Endothelial cell of umbilical vein (primary cell): ENCODE measurements around the gene TTC13. TPM values are rescaled to one million over a fixed set of nuclear protein-coding genes. Genes with fewer than 3 reads are reported as not detected.
A peak's percentile ranks its signal among the peaks of the same experiment; 100 is the strongest.

Experiments
- BruUV-seq: library from RNA; stranded (reverse); fragments of 400-500 nt; replicated peaks from 2 replicates; lab custom pipeline; 2021; lab: Mats Ljungman, UMichigan
- CTCF ChIA-PET: fragments of 300-600, 350-600 bp; sonication (Branson Sonifier 250); formaldehyde crosslinking; loops from one replicate; lab custom pipeline; 2021; ENCODE audit warnings: antibody characterized with exemption, inconsistent platforms; lab: Charles Lee
- POLR2A ChIA-PET: fragments of 300-600, 350-600 bp; sonication (Branson Sonifier 250); formaldehyde crosslinking; loops from one replicate; lab custom pipeline; 2021; ENCODE audit warnings: antibody characterized with exemption, inconsistent platforms; lab: Charles Lee
- DNase-seq: peaks from one replicate; pipeline ENCODE4 v3.0.0-alpha.2; 2011; ENCODE audit warnings: low read depth, low spot score
- FAIRE-seq: peaks from 2 replicates; lab custom pipeline; 2011; peaks lifted over from hg19 to GRCh38; lab: Jason Lieb, UNC
- H2AFZ ChIP-seq: 2 replicates; pipeline ENCODE4 v1.6.0; 2012; ENCODE audit warnings: low read depth, low read length, control low read depth, inconsistent platforms
- H3K27ac ChIP-seq: 2 replicates; pipeline ENCODE4 v1.5.1; 2011; ENCODE audit warnings: low read depth, mild to moderate bottlenecking, control low read depth, low read length, moderate library complexity; ENCODE audit not compliant: insufficient read depth
- H3K27me3 ChIP-seq, 2 experiments: 2 replicates each; pipeline versions ENCODE4 v1.6.0 to v1.6.1; 2011; ENCODE audit warnings: low read length in 2 of 2, mixed read lengths in 1 of 2; ENCODE audit not compliant: control insufficient read depth in 2 of 2, insufficient read depth in 2 of 2
- H3K36me3 ChIP-seq, 2 experiments: 2 replicates in 1 of 2; 3 replicates in 1 of 2; pipeline ENCODE4 v1.5.1; 2011; ENCODE audit warnings: low read length in 2 of 2, mild to moderate bottlenecking in 1 of 2, moderate library complexity in 1 of 2; ENCODE audit not compliant: control insufficient read depth in 2 of 2, insufficient read depth in 2 of 2; ENCODE audit errors: extremely low read depth in 1 of 2
- H3K4me1 ChIP-seq: 3 replicates; pipeline ENCODE4 v1.5.1; 2011; ENCODE audit warnings: mild to moderate bottlenecking, low read length; ENCODE audit not compliant: control insufficient read depth, insufficient read depth; ENCODE audit errors: extremely low read depth
- H3K4me2 ChIP-seq: 2 replicates; pipeline ENCODE4 v1.6.1; 2011; ENCODE audit warnings: low read length, control low read depth, mixed read lengths; ENCODE audit not compliant: insufficient read depth
- H3K4me3 ChIP-seq, 3 experiments: fragments of 200-600 bp in 1 of 3; sonication (generic), shearing (Covaris generic) in 1 of 3; replicated peaks in 1 of 3; 2 replicates each; pipeline ENCODE4 v1.5.1; 2011 to 2016; ENCODE audit warnings: control low read depth in 3 of 3, low read length in 3 of 3, mild to moderate bottlenecking in 2 of 3, inconsistent platforms in 1 of 3, low read depth in 1 of 3, moderate library complexity in 1 of 3; ENCODE audit not compliant: insufficient read depth in 1 of 3
- H3K79me2 ChIP-seq: 2 replicates; pipeline ENCODE4 v1.6.0; 2012; ENCODE audit warnings: low read length, inconsistent platforms; ENCODE audit not compliant: control insufficient read depth, insufficient read depth
- H3K9ac ChIP-seq: replicated peaks from 2 replicates; pipeline ENCODE3; 2011; ENCODE audit warnings: low read length, control low read depth; ENCODE audit not compliant: insufficient read depth; ENCODE audit errors: extremely low read depth
- H3K9me1 ChIP-seq: replicated peaks from 3 replicates; pipeline ENCODE4 v1.6.0; 2011; ENCODE audit warnings: mild to moderate bottlenecking, low read length; ENCODE audit not compliant: control insufficient read depth, insufficient read depth; ENCODE audit errors: extremely low read depth
- H3K9me3 ChIP-seq: replicated peaks from 2 replicates; pipeline ENCODE4 v1.5.1; 2012; ENCODE audit warnings: low read length, inconsistent platforms; ENCODE audit not compliant: control insufficient read depth, insufficient read depth
- H4K20me1 ChIP-seq: replicated peaks from 2 replicates; pipeline ENCODE3; 2011; ENCODE audit warnings: mild to moderate bottlenecking, low read length; ENCODE audit not compliant: control insufficient read depth, insufficient read depth; ENCODE audit errors: extremely low read depth
- EZH2 ChIP-seq: IDR thresholded peaks from 2 replicates; pipeline ENCODE4 v1.6.1; 2012; ENCODE audit warnings: borderline replicate concordance, low read depth, mild to moderate bottlenecking, moderate library complexity, low read length, inconsistent platforms; ENCODE audit not compliant: severe bottlenecking
- FOS ChIP-seq: IDR thresholded peaks from 2 replicates; pipeline ENCODE4 v1.6.1; 2011; ENCODE audit warnings: mild to moderate bottlenecking, low read length, moderate library complexity, borderline replicate concordance; ENCODE audit not compliant: insufficient read depth
- GATA2 ChIP-seq: IDR thresholded peaks from 2 replicates; pipeline ENCODE4 v1.7.0; 2011; ENCODE audit warnings: low read depth, mild to moderate bottlenecking, moderate library complexity, mixed read lengths, low read length; ENCODE audit not compliant: insufficient read length, insufficient read depth
- JUN ChIP-seq: IDR thresholded peaks from 2 replicates; pipeline ENCODE4 v1.6.1; 2011; ENCODE audit warnings: borderline replicate concordance, low read depth; ENCODE audit not compliant: insufficient read length, insufficient read depth
- MAX ChIP-seq: IDR thresholded peaks from 2 replicates; pipeline ENCODE4 v1.6.1; 2011; ENCODE audit not compliant: insufficient read depth, insufficient read length
- MYC ChIP-seq: IDR thresholded peaks from one replicate; pipeline ENCODE4 v1.6.1; 2011; ENCODE audit warnings: mild to moderate bottlenecking, low read depth, low read length
- POLR2A ChIP-seq: IDR thresholded peaks from 2 replicates; pipeline ENCODE4 v1.6.1; 2012; ENCODE audit warnings: low read depth, mild to moderate bottlenecking, control low read depth, low read length
- dilution Hi-C: fragments of 300-500 bp; cut with MboI; formaldehyde crosslinking; loops from one replicate; pipeline ENCODE4 v1.15.0; 2019; ENCODE audit warnings: low sequenced_read_pairs; ENCODE audit not compliant: extremely low pct_ligation_motif_present
- intact Hi-C: fragments of 100-400 bp; cut with micrococcal nuclease; formaldehyde crosslinking; loops from one replicate; pipeline ENCODE4 v1.10.0; 2022
- polyA plus RNA-seq, 4 experiments: library from polyadenylated mRNA; depleted of rRNA in 3 of 4; stranded (reverse) in 3 of 4; unstranded in 1 of 4; fragments of >200 nt; gene quantifications; 2 replicates each; pipeline versions ENCODE4 v1.2.1 to v1.2.3, GENCODE V29; 2011 to 2012; ENCODE audit warnings: missing spikeins in 1 of 4
- total RNA-seq: library from RNA; stranded (reverse); gene quantifications from 2 replicates; pipeline ENCODE4 v1.2.3, GENCODE V29; 2021

Gene TTC13
- total and polyA plus RNA-seq, 2 donors (not counting 3 experiments of a cell fraction or from before 2014, with no cell fraction given) = 8.8 to 23.9 TPM

- DNase-seq (peak; percentile 71), FAIRE-seq (peak; percentile 86)
- POLR2A ChIA-PET = no interaction called here
- Histone ChIP-seq H3K27me3 (no peaks in the 10 kb centered on the region), H3K9ac (peak overlapping the region; percentile 52), H3K79me2 (peaks cover 14% of the 10 kb centered on the region), H3K36me3 (no peaks in the 10 kb centered on the region), H4K20me1 (no peaks in the 10 kb centered on the region), H3K4me3 (peak overlapping the region in 2 of 3 experiments; percentile 86 to 96), H3K9me1 (no peaks in the 10 kb centered on the region), H2AFZ (peak overlapping the region; percentile 26), H3K4me1 (peaks cover 26% of the 10 kb centered on the region), H3K4me2 (peak overlapping the region; percentile 68), H3K9me3 (no peaks in the 10 kb centered on the region), H3K27ac (peak overlapping the region; percentile 30)
- TF ChIP-seq EZH2 (no peak), MAX (no peak), POLR2A (peak; percentile 18), JUN (no peak), GATA2 (peak; percentile 85)
- dilution Hi-C loops = no loop called here
- CTCF ChIA-PET = interaction anchor here (1.0 to 2.2 kb wide), 2 partner anchors 8 to 116 kb away, joined by 3 to 11 read pairs; no protein-coding TSS in a partner anchor
- intact Hi-C loops = loop anchor here (5.0 to 10.0 kb wide), 3 partner anchors 360 to 628 kb away; partner anchors contain the start of genes EGLN1, EXOC8 and SPRTN
- BruUV-seq = TSS peak; percentile 11
Measured at GRCh38 chr1:230976825-230977747, 1.6 kb downstream of the TTC13 start.

GRCh38 chr1:230976360-230976759, 2.3 kb downstream of the TTC13 start:
- H3K4me1 ChIP-seq = peaks cover 26% of the 10 kb centered on the region
- H2AFZ ChIP-seq = no peak overlapping the region
- TF ChIP-seq EZH2 (no peak), MYC (no peak), JUN (no peak), POLR2A (no peak), GATA2 (no peak), FOS (no peak)
- H3K36me3 ChIP-seq = no peaks in the 10 kb centered on the region
- POLR2A ChIA-PET = no interaction called here
- CTCF ChIA-PET = interaction anchor here (2.2 kb wide), 1 partner anchor 116 kb away, joined by 11 read pairs; no protein-coding TSS in a partner anchor
- intact Hi-C loops = loop anchor here (5.0 to 10.0 kb wide), 3 partner anchors 361 to 628 kb away; partner anchors contain the start of genes EGLN1, EXOC8 and SPRTN
- H3K4me2 ChIP-seq = no peak overlapping the region
- H3K9me3 ChIP-seq = no peaks in the 10 kb centered on the region
- no peaks in the 10 kb centered on the region for H4K20me1 ChIP-seq
- H3K79me2 ChIP-seq = peaks cover 16% of the 10 kb centered on the region
- H3K9me1 ChIP-seq = no peaks in the 10 kb centered on the region
- DNase-seq (no peak), FAIRE-seq (no peak)
- H3K9ac ChIP-seq = no peak overlapping the region
- dilution Hi-C loops = no loop called here
- BruUV-seq = no TSS peak
- H3K4me3 ChIP-seq = no peak overlapping the region
- H3K27me3 ChIP-seq = no peaks in the 10 kb centered on the region
- no peak overlapping the region for H3K27ac ChIP-seq
